WERI-Rb-1 (cell line): ENCODE measurements around the gene SLC7A11.

ENCODE experiments used
- DNase-seq: peaks from one replicate; pipeline ENCODE4 v3.0.0-alpha.2; 2020
- H3K27ac ChIP-seq: fragments of 250-450 bp; sonication (Bioruptor Pico); 2 replicates; pipeline ENCODE4 v1.5.1; 2020; ENCODE audit warnings: mild to moderate bottlenecking, moderate library complexity
- H3K27me3 ChIP-seq: fragments of 250-450 bp; sonication (Bioruptor Pico); 2 replicates; pipeline ENCODE4 v1.5.1; 2021; ENCODE audit warnings: mild to moderate bottlenecking, low read depth, moderate library complexity; ENCODE audit not compliant: insufficient read depth, severe bottlenecking
- H3K36me3 ChIP-seq: fragments of 250-450 bp; sonication (Bioruptor Pico); 2 replicates; pipeline ENCODE4 v1.5.1; 2020; ENCODE audit warnings: mild to moderate bottlenecking, moderate library complexity
- H3K4me3 ChIP-seq: 2 replicates; pipeline ENCODE4 v1.5.1; 2011; ENCODE audit warnings: low read depth, mild to moderate bottlenecking, control low read depth, low read length
- H3K9me3 ChIP-seq: fragments of 250-450 bp; sonication (Bioruptor Pico); 2 replicates; pipeline ENCODE4 v1.5.1; 2021; ENCODE audit warnings: mild to moderate bottlenecking, moderate library complexity; ENCODE audit not compliant: severe bottlenecking
- TF ChIP-seq, protein P1 (sequence below): IDR thresholded peaks from 2 replicates; pipeline ENCODE4 v1.5.1; 2011; ENCODE audit warnings: low read depth, mild to moderate bottlenecking, control low read depth, inconsistent platforms, low read length

SLC7A11 gene

DNA sequence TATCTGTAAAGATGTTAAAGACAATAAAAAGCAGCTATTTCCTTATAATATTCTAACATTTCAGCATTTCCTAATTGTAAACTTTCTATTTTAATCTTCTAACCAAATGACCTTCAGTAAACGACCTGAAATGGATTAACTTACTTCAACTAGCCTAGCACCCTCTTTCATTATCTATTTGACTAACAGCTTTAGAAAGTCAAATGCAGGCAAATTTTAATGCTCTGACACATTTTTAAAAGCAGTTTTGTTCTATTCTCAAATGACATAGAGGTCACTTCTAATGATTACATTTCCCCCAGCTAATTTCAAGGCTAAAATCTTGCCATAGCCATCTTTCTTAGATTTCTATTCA, 41.9 kb downstream of the SLC7A11 start:
- DNase-seq = no peak
- TF ChIP-seq, protein P1, sequence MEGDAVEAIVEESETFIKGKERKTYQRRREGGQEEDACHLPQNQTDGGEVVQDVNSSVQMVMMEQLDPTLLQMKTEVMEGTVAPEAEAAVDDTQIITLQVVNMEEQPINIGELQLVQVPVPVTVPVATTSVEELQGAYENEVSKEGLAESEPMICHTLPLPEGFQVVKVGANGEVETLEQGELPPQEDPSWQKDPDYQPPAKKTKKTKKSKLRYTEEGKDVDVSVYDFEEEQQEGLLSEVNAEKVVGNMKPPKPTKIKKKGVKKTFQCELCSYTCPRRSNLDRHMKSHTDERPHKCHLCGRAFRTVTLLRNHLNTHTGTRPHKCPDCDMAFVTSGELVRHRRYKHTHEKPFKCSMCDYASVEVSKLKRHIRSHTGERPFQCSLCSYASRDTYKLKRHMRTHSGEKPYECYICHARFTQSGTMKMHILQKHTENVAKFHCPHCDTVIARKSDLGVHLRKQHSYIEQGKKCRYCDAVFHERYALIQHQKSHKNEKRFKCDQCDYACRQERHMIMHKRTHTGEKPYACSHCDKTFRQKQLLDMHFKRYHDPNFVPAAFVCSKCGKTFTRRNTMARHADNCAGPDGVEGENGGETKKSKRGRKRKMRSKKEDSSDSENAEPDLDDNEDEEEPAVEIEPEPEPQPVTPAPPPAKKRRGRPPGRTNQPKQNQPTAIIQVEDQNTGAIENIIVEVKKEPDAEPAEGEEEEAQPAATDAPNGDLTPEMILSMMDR = no peak
- Histone ChIP-seq H3K4me3 (no peak overlapping the region), H3K36me3 (no peaks in the 10 kb centered on the region), H3K9me3 (no peaks in the 10 kb centered on the region), H3K27ac (no peak overlapping the region), H3K27me3 (no peaks in the 10 kb centered on the region)

DNA sequence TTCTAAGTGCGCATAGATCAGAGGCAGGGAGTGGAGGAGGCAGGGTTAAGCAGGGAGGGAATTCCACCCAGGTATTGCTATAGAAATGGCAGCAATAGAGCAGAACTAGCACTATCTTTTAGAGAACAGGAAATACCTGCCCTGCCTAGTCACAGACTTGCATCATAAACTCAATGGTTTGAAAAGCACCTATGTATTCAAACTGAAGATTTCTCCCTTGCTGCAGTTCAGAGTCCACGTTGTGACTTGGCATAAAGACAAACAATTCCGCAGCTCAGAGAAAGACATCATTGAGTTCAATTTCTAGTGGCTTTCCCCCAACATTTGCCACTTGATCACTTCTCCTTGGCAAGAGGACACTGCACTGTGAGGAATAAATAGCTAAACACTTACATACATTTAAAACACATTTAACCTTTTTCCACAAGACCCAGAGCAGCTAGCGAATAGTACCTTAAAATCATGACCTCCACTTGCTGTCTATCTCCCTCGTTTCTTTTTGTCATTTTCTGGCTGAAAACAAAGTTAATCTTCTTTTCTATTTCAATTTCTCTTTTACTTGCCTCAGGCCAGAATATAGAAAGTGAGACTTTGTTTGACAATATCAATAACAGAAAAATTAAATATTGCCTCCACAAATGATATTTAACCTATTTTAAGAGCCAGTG, 42.4 kb downstream of the SLC7A11 start:
- H3K27ac ChIP-seq = no peak overlapping the region
- no peak for DNase-seq
- H3K36me3 ChIP-seq = no peaks in the 10 kb centered on the region

DNA sequence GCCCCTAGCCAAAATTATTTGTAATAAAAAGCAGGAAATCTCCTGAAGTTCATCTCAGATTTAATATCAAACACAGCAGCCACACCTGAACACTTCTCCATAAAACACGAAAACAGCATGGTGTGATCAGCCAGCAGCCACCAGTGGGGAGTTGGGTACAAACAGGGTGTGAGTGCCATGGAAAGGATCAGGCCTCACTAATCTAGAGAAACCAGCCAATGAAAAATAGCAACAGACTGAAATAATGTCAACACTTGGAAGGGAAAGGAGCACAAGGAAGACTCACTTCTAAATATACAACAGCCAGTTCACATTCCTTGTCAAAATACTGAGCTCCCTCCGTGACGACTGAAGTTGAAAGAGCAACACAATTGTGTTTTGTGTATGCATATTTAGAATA, 46.0 kb downstream of the SLC7A11 start:
- no peaks in the 10 kb centered on the region for H3K36me3 ChIP-seq
- H3K27ac ChIP-seq = no peak overlapping the region
- TF ChIP-seq, protein P1 = no peak
- no peaks in the 10 kb centered on the region for H3K9me3 ChIP-seq
- no peak for DNase-seq
- H3K27me3 ChIP-seq = no peaks in the 10 kb centered on the region
- no peak overlapping the region for H3K4me3 ChIP-seq

More for the DNA sequence above, 42.4 kb downstream of the SLC7A11 start:
- TF ChIP-seq, protein P1 = no peak
- Histone ChIP-seq H3K4me3 (no peak overlapping the region), H3K9me3 (no peaks in the 10 kb centered on the region), H3K27me3 (no peaks in the 10 kb centered on the region)

DNA sequence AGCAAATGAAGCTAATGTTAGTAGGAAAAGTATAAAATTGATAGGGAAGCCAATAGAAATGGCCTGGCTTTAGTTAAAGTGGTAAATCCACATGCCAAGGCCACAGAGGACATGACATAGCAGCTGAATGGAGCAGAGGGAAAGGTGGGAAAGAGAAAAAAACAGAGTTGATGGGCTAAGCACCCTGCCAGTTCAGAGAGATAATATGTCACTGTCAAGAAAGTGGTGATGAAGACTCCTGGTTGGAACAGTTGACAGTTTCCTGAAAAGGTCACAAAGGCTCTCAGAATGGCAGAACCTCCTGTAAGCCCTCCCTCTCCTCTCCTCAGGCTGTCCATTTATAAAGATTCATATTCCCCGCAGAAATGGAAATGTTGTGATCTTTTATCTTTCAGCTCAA, 48.2 kb downstream of the SLC7A11 start:
- no peak overlapping the region for H3K4me3 ChIP-seq
- H3K9me3 ChIP-seq = no peaks in the 10 kb centered on the region
- H3K27ac ChIP-seq = no peak overlapping the region
- DNase-seq = no peak
- H3K36me3 ChIP-seq = no peaks in the 10 kb centered on the region
- TF ChIP-seq, protein P1 = no peak
- no peaks in the 10 kb centered on the region for H3K27me3 ChIP-seq

DNA sequence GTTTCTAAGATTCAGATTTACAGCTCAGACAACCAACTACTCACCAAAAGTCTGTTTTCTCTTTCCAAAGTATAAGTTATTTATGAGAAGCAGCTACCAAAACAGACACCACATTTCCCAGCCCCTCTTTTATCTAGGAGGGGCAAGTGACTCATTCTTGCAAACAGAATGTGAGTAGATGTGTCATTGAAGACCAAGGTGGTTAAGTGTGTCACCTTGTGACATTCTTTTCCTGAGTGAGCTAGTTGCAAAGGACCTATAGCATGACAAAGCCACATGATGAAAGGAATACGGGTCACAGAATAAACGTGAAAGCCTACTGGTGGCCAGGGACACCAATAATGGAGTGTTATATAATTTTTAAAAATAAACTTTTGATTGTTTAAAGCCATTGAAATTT, 50.0 kb downstream of the SLC7A11 start:
- no peaks in the 10 kb centered on the region for H3K9me3 ChIP-seq
- H3K27ac ChIP-seq = no peak overlapping the region
- DNase-seq = no peak
- TF ChIP-seq, protein P1 = no peak
- H3K36me3 ChIP-seq = no peaks in the 10 kb centered on the region
- no peak overlapping the region for H3K4me3 ChIP-seq
- no peaks in the 10 kb centered on the region for H3K27me3 ChIP-seq

DNA sequence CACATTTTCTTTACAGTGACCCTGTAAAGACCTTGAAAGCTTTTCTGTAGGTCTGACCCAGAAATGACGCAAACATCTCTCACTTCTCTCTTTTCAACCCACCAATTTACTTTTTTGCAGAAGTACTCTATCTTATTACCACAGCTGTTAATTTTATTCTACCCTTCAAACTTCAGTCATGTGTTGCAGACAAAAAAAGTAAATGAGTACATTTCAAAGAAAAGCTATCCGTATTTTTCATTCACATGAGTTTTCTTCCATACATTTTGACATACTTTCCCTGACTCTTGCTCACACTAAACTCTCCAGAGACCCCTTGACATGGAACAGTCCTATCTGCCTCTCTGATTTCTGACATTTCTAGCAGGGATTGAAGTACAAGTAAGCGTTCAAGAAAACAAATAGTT, 51.7 kb downstream of the SLC7A11 start:
- H3K27ac ChIP-seq = no peak overlapping the region
- TF ChIP-seq, protein P1 = no peak

More for the DNA sequence above, 51.7 kb downstream of the SLC7A11 start:
- no peaks in the 10 kb centered on the region for H3K36me3 ChIP-seq
- H3K27me3 ChIP-seq = no peaks in the 10 kb centered on the region
- no peaks in the 10 kb centered on the region for H3K9me3 ChIP-seq
- no peak overlapping the region for H3K4me3 ChIP-seq
- no peak for DNase-seq
